GM23338 (cell line): ENCODE data around the gene MERTK. TPM values are rescaled to one million over a fixed set of nuclear protein-coding genes. Genes with fewer than 3 reads are reported as not detected.

Experiments
- ATAC-seq: fragments of 200-7000 bp; cut with Tn5 transposase; 3 replicates; pipeline ENCODE4 v1.9.1; 2020
- DNase-seq: peaks from one replicate; pipeline ENCODE4 v3.0.0-alpha.2; 2015; ENCODE audit warnings: low spot score
- H2AFZ ChIP-seq: fragments of 200-600 bp; sonication (generic); 2 replicates; pipeline ENCODE4 v1.8.0; 2016; ENCODE audit warnings: antibody characterized with exemption, mild to moderate bottlenecking, moderate library complexity
- H3F3A ChIP-seq: fragments of 200-600 bp; sonication (generic); replicated peaks from 2 replicates; pipeline ENCODE4 v1.8.0; 2017; ENCODE audit warnings: antibody characterized with exemption, mixed run types, low read depth
- H3K27ac ChIP-seq: fragments of 200-600 bp; sonication (generic); 2 replicates; pipeline ENCODE4 v1.6.1; 2016; ENCODE audit warnings: low read depth
- H3K27me3 ChIP-seq: fragments of 200-600 bp; sonication (generic); 2 replicates; pipeline ENCODE4 v1.8.0; 2016; ENCODE audit warnings: mild to moderate bottlenecking, mixed run types, moderate library complexity; ENCODE audit not compliant: insufficient read depth
- H3K36me3 ChIP-seq: fragments of 200-600 bp; sonication (generic); 2 replicates; pipeline ENCODE4 v1.8.0; 2016; ENCODE audit warnings: mild to moderate bottlenecking; ENCODE audit not compliant: insufficient read depth
- H3K4me1 ChIP-seq: fragments of 200-600 bp; sonication (generic); 2 replicates; pipeline ENCODE4 v1.8.0; 2016; ENCODE audit warnings: mild to moderate bottlenecking, moderate library complexity; ENCODE audit not compliant: insufficient read depth
- H3K4me2 ChIP-seq: fragments of 200-600 bp; sonication (generic); 2 replicates; pipeline ENCODE4 v1.7.1; 2017; ENCODE audit warnings: mixed run types
- H3K4me3 ChIP-seq: fragments of 200-600 bp; sonication (generic); 2 replicates; pipeline ENCODE4 v1.6.1; 2016; ENCODE audit warnings: mixed run types
- H3K79me2 ChIP-seq: fragments of 200-600 bp; sonication (generic); replicated peaks from 2 replicates; pipeline ENCODE4 v1.8.0; 2017; ENCODE audit warnings: mild to moderate bottlenecking; ENCODE audit not compliant: insufficient read depth
- H3K9me2 ChIP-seq: fragments of 200-600 bp; sonication (generic); 2 replicates; pipeline ENCODE4 v1.8.0; 2017; ENCODE audit not compliant: insufficient read depth
- H4K20me1 ChIP-seq: fragments of 200-600 bp; sonication (generic); replicated peaks from 2 replicates; pipeline ENCODE4 v1.8.0; 2017; ENCODE audit warnings: mild to moderate bottlenecking; ENCODE audit not compliant: insufficient read depth
- H3K27ac Mint-ChIP-seq: 2 replicates; pipeline ENCODE4 v1.8.0; 2020; ENCODE audit warnings: inconsistent platforms, mild to moderate bottlenecking, moderate library complexity, mixed read lengths
- H3K27me3 Mint-ChIP-seq: 3 replicates; pipeline ENCODE4 v1.8.0; 2022; ENCODE audit warnings: low read depth, mild to moderate bottlenecking, moderate library complexity, mixed read lengths, inconsistent platforms; ENCODE audit not compliant: insufficient read depth, poor library complexity
- H3K36me3 Mint-ChIP-seq: 3 replicates; pipeline ENCODE4 v1.8.0; 2021; ENCODE audit warnings: low read depth, mild to moderate bottlenecking, inconsistent platforms, moderate library complexity, mixed read lengths
- H3K4me1 Mint-ChIP-seq: 3 replicates; pipeline ENCODE4 v1.8.0; 2020; ENCODE audit warnings: mild to moderate bottlenecking, inconsistent platforms, mixed read lengths
- H3K4me3 Mint-ChIP-seq: 3 replicates; pipeline ENCODE4 v1.8.0; 2021; ENCODE audit warnings: moderate library complexity, mild to moderate bottlenecking, inconsistent platforms, mixed read lengths
- H3K9me3 Mint-ChIP-seq: 3 replicates; pipeline ENCODE4 v1.8.0; 2020; ENCODE audit warnings: moderate library complexity, mild to moderate bottlenecking, inconsistent platforms, mixed read lengths
- CREB1 ChIP-seq: fragments of 250-450 bp; sonication (Bioruptor Pico); IDR thresholded peaks from 2 replicates; pipeline ENCODE4 v1.5.0; 2020; ENCODE audit warnings: low read depth, mild to moderate bottlenecking, moderate library complexity
- EZH2phosphoT487 ChIP-seq: fragments of 200-600 bp; sonication (generic); IDR thresholded peaks from one replicate; pipeline ENCODE4 v1.8.1; 2018; ENCODE audit warnings: antibody characterized with exemption; ENCODE audit not compliant: unreplicated experiment
- JUNB ChIP-seq: IDR thresholded peaks from one replicate; pipeline ENCODE4 v1.6.1; 2016; ENCODE audit warnings: antibody characterized with exemption; ENCODE audit not compliant: unreplicated experiment
- NANOG ChIP-seq: IDR thresholded peaks from 2 replicates; pipeline ENCODE4 v1.6.1; 2016; ENCODE audit warnings: antibody characterized with exemption, borderline replicate concordance
- POLR2AphosphoS5 ChIP-seq: IDR thresholded peaks from 2 replicates; pipeline ENCODE4 v1.6.1; 2016; ENCODE audit warnings: antibody characterized with exemption, low read depth
- polyA plus RNA-seq: library from polyadenylated mRNA; unstranded; fragments of >200 nt; fragmentation: Nextera tagmentation; extraction: Ambion mirVana; gene quantifications from 2 replicates; pipeline ENCODE4 v1.2.1, GENCODE V29; 2016
- total RNA-seq: library from RNA; depleted of rRNA; stranded (reverse); fragments of >200 nt; shearing (Covaris generic); gene quantifications from 2 replicates; pipeline ENCODE4 v1.2.3, GENCODE V29; 2014
- TF ChIP-seq, protein P1 (sequence below), 2 experiments: fragments of 200-600 bp in 1 of 2; sonication (generic) in 1 of 2; conservative IDR thresholded peaks; 2 replicates each; pipeline versions ENCODE4 v1.5.1 to v1.6.1; 2016 to 2017; ENCODE audit warnings: antibody characterized with exemption in 2 of 2, low read depth in 2 of 2, mild to moderate bottlenecking in 2 of 2, moderate library complexity in 1 of 2
- TF ChIP-seq, protein P2 (sequence below): IDR thresholded peaks from 2 replicates; pipeline ENCODE4 v1.6.1; 2016; ENCODE audit warnings: antibody characterized with exemption
- TF ChIP-seq, protein P3 (sequence below): fragments of 250-450 bp; sonication (Bioruptor Pico); IDR thresholded peaks from 2 replicates; pipeline ENCODE4 v1.5.0; 2020; ENCODE audit warnings: mild to moderate bottlenecking, moderate library complexity

The MERTK gene
- total and polyA plus RNA-seq, 2 experiments from 2014 or later, result 3.0 to 9.0 TPM

DNA sequence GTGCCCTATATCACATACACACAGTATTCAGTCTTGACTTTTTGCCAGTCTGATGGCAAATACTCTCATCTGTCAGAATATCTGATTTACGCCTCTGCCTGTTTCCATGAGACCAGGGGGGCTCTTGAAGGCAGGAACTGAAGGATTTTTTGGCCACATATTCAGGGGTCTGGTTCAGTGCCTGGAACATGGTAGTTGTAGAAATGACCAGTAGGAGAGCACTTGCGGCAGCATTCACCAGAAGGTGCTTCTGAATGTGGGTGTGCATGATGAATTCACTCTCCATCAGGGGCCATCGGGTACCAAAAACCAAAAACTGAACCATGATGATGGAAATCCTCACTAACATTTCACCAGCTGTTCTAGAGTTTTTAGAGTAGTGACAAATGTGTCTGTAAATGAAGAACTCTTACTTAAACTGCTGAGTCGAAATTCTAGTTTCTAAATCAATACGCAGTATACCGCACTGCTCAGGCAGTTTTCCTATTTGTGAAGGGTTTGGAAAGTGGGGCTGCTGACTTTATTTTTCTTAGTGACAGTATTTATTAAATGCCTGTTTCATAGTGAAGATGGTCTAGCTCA is 54.6 kb downstream of the MERTK start:
- no peak overlapping the region for H2AFZ ChIP-seq
- DNase-seq (no peak), ATAC-seq (no peak)
- TF ChIP-seq POLR2AphosphoS5, result no peak
- TF ChIP-seq, protein P1, sequence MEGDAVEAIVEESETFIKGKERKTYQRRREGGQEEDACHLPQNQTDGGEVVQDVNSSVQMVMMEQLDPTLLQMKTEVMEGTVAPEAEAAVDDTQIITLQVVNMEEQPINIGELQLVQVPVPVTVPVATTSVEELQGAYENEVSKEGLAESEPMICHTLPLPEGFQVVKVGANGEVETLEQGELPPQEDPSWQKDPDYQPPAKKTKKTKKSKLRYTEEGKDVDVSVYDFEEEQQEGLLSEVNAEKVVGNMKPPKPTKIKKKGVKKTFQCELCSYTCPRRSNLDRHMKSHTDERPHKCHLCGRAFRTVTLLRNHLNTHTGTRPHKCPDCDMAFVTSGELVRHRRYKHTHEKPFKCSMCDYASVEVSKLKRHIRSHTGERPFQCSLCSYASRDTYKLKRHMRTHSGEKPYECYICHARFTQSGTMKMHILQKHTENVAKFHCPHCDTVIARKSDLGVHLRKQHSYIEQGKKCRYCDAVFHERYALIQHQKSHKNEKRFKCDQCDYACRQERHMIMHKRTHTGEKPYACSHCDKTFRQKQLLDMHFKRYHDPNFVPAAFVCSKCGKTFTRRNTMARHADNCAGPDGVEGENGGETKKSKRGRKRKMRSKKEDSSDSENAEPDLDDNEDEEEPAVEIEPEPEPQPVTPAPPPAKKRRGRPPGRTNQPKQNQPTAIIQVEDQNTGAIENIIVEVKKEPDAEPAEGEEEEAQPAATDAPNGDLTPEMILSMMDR (conservative IDR thresholded peaks at IDR 0.05; ENCODE audit: low read depth in 2 of 2), result 0 out of 4 replicates have a peak, but pooled peaks of 1 of the 2 experiments have one; percentile 15
- H3K27me3 Mint-ChIP-seq, result peaks cover 5% of the 10 kb centered on the region
- H3K36me3 ChIP-seq, result no peaks in the 10 kb centered on the region
- no peak overlapping the region for H3K4me3 Mint-ChIP-seq
- H4K20me1 ChIP-seq, result peaks cover 8% of the 10 kb centered on the region; the same call in 1 of the 2 replicates
- H3K27me3 ChIP-seq, result no peaks in the 10 kb centered on the region
- no peak overlapping the region for H3K4me2 ChIP-seq
- H3K27ac ChIP-seq, result no peak overlapping the region
- peaks cover 10% of the 10 kb centered on the region; the same call in 2 of the 3 replicates for H3K36me3 Mint-ChIP-seq
- no peak overlapping the region for H3K4me3 ChIP-seq
- H3K9me2 ChIP-seq, result no peaks in the 10 kb centered on the region
- no peaks in the 10 kb centered on the region for H3K9me3 Mint-ChIP-seq
- no peaks in the 10 kb centered on the region for H3K4me1 ChIP-seq
- H3K27ac Mint-ChIP-seq, result no peak overlapping the region
- H3F3A ChIP-seq, result no peaks in the 10 kb centered on the region
- no peaks in the 10 kb centered on the region for H3K4me1 Mint-ChIP-seq
- no peaks in the 10 kb centered on the region for H3K79me2 ChIP-seq

DNA sequence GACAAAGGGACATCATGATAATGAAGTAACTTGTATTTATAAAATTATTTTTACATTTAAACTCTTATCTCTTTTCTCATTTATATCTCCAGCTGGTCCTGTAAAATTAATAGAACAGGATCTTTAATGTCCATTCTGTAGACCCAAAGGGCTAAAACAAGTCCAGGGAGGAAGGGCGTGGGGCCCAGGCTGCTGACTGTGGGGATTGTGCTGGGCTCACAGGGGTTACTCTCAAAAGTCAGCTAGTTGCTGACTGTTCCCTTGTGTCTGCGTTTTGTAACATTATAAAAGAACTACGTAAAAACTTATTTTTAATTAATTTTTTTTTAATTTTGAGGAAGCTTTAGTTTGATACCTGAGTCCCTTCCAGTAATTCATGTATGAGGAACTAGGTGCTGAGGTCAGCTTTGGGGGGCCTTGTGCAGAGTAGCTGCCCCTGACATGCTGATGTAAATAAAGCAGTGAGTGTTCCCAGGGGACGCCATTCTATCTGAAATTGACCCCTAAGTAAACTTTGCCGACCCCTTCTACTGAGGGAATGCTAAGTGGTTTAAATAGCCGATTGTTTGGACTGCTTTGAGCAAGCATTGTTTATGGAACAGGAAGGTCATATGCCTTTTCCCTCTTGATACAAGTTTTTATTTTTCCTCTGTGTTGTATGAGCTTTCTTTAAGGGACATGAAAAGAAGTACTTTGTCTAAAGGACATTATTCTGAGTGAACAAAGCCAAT is 56.4 kb downstream of the MERTK start:
- no peak overlapping the region for H3K4me3 Mint-ChIP-seq
- DNase-seq, result no peak
- Histone ChIP-seq H2AFZ (no peak overlapping the region), H3K4me1 (no peaks in the 10 kb centered on the region), H3K4me2 (no peak overlapping the region), H3F3A (no peaks in the 10 kb centered on the region), H3K79me2 (no peaks in the 10 kb centered on the region), H3K9me2 (no peaks in the 10 kb centered on the region), H3K36me3 (no peaks in the 10 kb centered on the region), H3K4me3 (no peak overlapping the region), H3K27ac (no peak overlapping the region), H4K20me1 (peaks cover 3% of the 10 kb centered on the region; the same call in 1 of the 2 replicates), H3K27me3 (no peaks in the 10 kb centered on the region)
- ATAC-seq, result no peak
- H3K27me3 Mint-ChIP-seq, result peaks cover 4% of the 10 kb centered on the region
- H3K36me3 Mint-ChIP-seq, result no peaks in the 10 kb centered on the region
- H3K4me1 Mint-ChIP-seq, result no peaks in the 10 kb centered on the region
- no peaks in the 10 kb centered on the region for H3K9me3 Mint-ChIP-seq
- H3K27ac Mint-ChIP-seq, result no peak overlapping the region
- TF ChIP-seq, protein P2, sequence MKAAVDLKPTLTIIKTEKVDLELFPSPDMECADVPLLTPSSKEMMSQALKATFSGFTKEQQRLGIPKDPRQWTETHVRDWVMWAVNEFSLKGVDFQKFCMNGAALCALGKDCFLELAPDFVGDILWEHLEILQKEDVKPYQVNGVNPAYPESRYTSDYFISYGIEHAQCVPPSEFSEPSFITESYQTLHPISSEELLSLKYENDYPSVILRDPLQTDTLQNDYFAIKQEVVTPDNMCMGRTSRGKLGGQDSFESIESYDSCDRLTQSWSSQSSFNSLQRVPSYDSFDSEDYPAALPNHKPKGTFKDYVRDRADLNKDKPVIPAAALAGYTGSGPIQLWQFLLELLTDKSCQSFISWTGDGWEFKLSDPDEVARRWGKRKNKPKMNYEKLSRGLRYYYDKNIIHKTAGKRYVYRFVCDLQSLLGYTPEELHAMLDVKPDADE, result no peak
- TF ChIP-seq, protein P3, sequence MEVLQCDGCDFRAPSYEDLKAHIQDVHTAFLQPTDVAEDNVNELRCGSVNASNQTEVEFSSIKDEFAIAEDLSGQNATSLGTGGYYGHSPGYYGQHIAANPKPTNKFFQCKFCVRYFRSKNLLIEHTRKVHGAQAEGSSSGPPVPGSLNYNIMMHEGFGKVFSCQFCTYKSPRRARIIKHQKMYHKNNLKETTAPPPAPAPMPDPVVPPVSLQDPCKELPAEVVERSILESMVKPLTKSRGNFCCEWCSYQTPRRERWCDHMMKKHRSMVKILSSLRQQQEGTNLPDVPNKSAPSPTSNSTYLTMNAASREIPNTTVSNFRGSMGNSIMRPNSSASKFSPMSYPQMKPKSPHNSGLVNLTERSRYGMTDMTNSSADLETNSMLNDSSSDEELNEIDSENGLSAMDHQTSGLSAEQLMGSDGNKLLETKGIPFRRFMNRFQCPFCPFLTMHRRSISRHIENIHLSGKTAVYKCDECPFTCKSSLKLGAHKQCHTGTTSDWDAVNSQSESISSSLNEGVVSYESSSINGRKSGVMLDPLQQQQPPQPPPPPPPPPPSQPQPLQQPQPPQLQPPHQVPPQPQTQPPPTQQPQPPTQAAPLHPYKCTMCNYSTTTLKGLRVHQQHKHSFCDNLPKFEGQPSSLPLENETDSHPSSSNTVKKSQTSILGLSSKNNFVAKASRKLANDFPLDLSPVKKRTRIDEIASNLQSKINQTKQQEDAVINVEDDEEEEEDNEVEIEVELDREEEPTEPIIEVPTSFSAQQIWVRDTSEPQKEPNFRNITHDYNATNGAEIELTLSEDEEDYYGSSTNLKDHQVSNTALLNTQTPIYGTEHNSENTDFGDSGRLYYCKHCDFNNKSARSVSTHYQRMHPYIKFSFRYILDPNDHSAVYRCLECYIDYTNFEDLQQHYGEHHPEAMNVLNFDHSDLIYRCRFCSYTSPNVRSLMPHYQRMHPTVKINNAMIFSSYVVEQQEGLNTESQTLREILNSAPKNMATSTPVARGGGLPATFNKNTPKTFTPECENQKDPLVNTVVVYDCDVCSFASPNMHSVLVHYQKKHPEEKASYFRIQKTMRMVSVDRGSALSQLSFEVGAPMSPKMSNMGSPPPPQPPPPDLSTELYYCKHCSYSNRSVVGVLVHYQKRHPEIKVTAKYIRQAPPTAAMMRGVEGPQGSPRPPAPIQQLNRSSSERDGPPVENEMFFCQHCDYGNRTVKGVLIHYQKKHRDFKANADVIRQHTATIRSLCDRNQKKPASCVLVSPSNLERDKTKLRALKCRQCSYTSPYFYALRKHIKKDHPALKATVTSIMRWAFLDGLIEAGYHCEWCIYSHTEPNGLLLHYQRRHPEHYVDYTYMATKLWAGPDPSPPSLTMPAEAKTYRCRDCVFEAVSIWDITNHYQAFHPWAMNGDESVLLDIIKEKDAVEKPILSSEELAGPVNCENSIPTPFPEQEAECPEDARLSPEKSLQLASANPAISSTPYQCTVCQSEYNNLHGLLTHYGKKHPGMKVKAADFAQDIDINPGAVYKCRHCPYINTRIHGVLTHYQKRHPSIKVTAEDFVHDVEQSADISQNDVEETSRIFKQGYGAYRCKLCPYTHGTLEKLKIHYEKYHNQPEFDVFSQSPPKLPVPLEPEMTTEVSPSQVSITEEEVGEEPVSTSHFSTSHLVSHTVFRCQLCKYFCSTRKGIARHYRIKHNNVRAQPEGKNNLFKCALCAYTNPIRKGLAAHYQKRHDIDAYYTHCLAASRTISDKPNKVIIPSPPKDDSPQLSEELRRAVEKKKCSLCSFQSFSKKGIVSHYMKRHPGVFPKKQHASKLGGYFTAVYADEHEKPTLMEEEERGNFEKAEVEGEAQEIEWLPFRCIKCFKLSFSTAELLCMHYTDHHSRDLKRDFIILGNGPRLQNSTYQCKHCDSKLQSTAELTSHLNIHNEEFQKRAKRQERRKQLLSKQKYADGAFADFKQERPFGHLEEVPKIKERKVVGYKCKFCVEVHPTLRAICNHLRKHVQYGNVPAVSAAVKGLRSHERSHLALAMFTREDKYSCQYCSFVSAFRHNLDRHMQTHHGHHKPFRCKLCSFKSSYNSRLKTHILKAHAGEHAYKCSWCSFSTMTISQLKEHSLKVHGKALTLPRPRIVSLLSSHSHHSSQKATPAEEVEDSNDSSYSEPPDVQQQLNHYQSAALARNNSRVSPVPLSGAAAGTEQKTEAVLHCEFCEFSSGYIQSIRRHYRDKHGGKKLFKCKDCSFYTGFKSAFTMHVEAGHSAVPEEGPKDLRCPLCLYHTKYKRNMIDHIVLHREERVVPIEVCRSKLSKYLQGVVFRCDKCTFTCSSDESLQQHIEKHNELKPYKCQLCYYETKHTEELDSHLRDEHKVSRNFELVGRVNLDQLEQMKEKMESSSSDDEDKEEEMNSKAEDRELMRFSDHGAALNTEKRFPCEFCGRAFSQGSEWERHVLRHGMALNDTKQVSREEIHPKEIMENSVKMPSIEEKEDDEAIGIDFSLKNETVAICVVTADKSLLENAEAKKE, result no peak
- TF ChIP-seq CREB1 (CRISPR knock-in tag) (no peak), JUNB (no peak), EZH2phosphoT487 (no peak), NANOG (no peak)
